NT2/D1 (cell line): ENCODE measurements around the gene NRAS.

Source experiments
- SUZ12 ChIP-seq: IDR thresholded peaks from 2 replicates; pipeline ENCODE4 v1.6.1; 2011; ENCODE audit not compliant: insufficient read length, insufficient read depth; ENCODE audit errors: extremely low read depth
- ZNF274 ChIP-seq: IDR thresholded peaks from 2 replicates; pipeline ENCODE4 v1.6.1; 2011; ENCODE audit warnings: mild to moderate bottlenecking, low read depth, low read length

DNA sequence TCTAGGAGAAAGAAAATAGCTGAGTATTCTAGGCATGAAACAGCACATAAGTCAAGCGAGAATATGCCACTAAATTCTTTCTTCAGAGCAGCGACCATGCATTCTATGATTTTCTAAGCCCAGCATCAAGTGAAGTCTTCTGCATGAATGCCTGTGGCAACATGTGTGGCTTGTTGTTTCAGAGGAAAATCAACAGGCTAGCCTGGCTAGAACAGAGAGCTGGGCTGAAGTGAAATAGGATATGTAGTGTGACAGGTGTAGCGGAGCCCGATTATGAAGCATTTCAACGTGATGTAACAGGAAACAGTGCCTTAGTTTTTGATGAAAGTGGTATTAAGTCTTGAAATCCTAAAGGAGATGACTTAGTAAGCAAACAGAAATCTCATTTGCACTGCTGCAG is 34.2 kb upstream of the NRAS start:
- TF ChIP-seq ZNF274 (no peak), SUZ12 (no peak)
